NCI-H146 (cell line): ENCODE measurements around the gene DUOXA2.

Experiments
- DNase-seq: peaks from one replicate; lab custom pipeline; 2025; lab: John Stamatoyannopoulos, UW

Gene DUOXA2

GRCh38 chr15:45162771-45163507, 48.8 kb downstream of the DUOXA2 start:
- peak; percentile 77 for DNase-seq

- DNase-seq, result no peak
These were observed 49.4 kb downstream of the DUOXA2 start for GRCh38 chr15:45163508-45163856.

- no peak for DNase-seq
These were observed 50.8 kb downstream of the DUOXA2 start for GRCh38 chr15:45164914-45165313.

- no peak for DNase-seq
These were observed 51.4 kb downstream of the DUOXA2 start for GRCh38 chr15:45165536-45165935.

GRCh38 chr15:45166834-45167630, 52.9 kb downstream of the DUOXA2 start:
- peak; percentile 74 for DNase-seq

- DNase-seq, result no peak
These were observed 53.6 kb downstream of the DUOXA2 start for GRCh38 chr15:45167631-45168205.
